C4-2B (cell line): ENCODE data around the gene EZR.

Experiments
- ZFX ChIP-seq: fragments of 450-650 bp; IDR thresholded peaks from 2 replicates; pipeline ENCODE4 v1.6.1; 2017
- TF ChIP-seq, protein P1 (sequence below): fragments of 450-650 bp; conservative IDR thresholded peaks from 2 replicates; pipeline ENCODE4 v1.5.1; 2017; ENCODE audit warnings: mild to moderate bottlenecking

DNA sequence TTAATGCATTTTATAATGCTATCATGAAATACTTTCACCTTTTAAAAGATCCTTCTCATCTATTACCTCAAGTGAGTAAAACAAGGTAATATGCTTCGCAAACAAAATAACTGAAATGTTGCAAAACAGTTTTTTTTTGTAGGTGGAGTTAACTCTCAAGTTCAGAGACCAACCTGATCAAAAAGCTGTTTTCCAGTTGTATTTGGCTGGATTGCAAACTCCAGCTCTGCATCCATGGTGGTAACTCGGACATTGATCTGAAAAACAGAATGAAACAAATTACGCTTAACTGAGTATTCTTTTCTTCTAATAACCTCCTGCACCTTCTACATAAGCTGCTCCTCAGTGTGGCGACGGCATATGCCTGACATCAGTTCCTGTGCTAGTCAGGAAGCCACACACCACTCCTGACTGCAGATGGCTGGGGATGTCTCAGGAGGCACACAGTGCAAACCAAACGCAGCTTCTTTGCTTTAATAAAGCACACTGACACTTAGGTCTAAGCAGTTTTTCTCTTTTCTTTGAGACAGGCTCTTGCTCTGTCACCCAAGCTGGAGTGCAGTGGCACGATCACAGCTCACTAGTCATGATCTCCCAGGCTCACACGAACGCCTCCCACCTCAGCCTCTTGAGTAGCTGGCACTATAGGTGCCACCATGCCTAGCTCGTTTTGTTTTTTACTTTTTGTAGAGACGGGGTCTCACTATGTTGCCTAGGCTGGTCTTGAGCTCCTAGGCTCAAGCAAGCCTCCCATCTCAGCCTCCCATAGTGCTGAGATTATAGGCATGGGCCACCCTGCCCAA lies 29.9 kb downstream of the EZR start:
- TF ChIP-seq, protein P1, sequence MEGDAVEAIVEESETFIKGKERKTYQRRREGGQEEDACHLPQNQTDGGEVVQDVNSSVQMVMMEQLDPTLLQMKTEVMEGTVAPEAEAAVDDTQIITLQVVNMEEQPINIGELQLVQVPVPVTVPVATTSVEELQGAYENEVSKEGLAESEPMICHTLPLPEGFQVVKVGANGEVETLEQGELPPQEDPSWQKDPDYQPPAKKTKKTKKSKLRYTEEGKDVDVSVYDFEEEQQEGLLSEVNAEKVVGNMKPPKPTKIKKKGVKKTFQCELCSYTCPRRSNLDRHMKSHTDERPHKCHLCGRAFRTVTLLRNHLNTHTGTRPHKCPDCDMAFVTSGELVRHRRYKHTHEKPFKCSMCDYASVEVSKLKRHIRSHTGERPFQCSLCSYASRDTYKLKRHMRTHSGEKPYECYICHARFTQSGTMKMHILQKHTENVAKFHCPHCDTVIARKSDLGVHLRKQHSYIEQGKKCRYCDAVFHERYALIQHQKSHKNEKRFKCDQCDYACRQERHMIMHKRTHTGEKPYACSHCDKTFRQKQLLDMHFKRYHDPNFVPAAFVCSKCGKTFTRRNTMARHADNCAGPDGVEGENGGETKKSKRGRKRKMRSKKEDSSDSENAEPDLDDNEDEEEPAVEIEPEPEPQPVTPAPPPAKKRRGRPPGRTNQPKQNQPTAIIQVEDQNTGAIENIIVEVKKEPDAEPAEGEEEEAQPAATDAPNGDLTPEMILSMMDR, result no peak
- no peak for TF ChIP-seq ZFX
